ENCODE results near the gene C16orf89. TPM values are rescaled to one million over a fixed set of nuclear protein-coding genes. Genes with fewer than 3 reads are reported as not detected.

The C16orf89 gene, protein sequence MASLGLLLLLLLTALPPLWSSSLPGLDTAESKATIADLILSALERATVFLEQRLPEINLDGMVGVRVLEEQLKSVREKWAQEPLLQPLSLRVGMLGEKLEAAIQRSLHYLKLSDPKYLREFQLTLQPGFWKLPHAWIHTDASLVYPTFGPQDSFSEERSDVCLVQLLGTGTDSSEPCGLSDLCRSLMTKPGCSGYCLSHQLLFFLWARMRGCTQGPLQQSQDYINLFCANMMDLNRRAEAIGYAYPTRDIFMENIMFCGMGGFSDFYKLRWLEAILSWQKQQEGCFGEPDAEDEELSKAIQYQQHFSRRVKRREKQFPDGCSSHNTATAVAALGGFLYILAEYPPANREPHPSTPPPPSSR
- 2.8 and 4.2 TPM in 2 replicates for total RNA-seq (2014; rRNA removed; shearing (Covaris generic))
- polyA plus RNA-seq (2016; fragmentation: Nextera tagmentation; extraction: Ambion mirVana): 4.4 and 6.5 TPM in 2 replicates
- long read RNA-seq, partial matches to known transcripts: 7 of 7 reads
- long read RNA-seq, other reads (novel, unspliced or antisense): 0 of 7 reads

DNA sequence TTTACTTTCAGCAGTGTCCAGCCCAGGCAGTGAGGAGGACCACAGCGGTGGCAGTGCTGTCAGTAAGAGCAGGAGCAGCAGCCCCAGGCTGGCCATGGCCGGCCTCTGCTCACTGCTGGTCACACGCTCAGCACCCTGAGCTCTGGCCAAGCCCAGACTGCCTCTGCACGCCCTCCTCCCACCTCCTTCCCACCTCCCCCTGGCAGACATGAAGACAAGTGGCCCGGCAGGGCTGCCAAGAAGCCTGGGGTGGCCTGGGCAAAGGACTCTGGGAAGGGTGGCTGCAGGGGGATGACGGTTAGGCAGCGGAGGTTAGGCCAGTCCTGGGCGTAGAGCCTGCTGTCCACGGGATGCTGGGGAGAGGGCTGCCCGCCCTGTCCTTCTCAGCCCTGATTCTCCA, at the start of gene C16orf89:
C16orf89 (minus strand) TSS at position 144 of the 400 bp plus-strand sequence; CDS start at position 96, 48 bp downstream.
- ATAC-seq: no peak
- TF ChIP-seq, protein P1, sequence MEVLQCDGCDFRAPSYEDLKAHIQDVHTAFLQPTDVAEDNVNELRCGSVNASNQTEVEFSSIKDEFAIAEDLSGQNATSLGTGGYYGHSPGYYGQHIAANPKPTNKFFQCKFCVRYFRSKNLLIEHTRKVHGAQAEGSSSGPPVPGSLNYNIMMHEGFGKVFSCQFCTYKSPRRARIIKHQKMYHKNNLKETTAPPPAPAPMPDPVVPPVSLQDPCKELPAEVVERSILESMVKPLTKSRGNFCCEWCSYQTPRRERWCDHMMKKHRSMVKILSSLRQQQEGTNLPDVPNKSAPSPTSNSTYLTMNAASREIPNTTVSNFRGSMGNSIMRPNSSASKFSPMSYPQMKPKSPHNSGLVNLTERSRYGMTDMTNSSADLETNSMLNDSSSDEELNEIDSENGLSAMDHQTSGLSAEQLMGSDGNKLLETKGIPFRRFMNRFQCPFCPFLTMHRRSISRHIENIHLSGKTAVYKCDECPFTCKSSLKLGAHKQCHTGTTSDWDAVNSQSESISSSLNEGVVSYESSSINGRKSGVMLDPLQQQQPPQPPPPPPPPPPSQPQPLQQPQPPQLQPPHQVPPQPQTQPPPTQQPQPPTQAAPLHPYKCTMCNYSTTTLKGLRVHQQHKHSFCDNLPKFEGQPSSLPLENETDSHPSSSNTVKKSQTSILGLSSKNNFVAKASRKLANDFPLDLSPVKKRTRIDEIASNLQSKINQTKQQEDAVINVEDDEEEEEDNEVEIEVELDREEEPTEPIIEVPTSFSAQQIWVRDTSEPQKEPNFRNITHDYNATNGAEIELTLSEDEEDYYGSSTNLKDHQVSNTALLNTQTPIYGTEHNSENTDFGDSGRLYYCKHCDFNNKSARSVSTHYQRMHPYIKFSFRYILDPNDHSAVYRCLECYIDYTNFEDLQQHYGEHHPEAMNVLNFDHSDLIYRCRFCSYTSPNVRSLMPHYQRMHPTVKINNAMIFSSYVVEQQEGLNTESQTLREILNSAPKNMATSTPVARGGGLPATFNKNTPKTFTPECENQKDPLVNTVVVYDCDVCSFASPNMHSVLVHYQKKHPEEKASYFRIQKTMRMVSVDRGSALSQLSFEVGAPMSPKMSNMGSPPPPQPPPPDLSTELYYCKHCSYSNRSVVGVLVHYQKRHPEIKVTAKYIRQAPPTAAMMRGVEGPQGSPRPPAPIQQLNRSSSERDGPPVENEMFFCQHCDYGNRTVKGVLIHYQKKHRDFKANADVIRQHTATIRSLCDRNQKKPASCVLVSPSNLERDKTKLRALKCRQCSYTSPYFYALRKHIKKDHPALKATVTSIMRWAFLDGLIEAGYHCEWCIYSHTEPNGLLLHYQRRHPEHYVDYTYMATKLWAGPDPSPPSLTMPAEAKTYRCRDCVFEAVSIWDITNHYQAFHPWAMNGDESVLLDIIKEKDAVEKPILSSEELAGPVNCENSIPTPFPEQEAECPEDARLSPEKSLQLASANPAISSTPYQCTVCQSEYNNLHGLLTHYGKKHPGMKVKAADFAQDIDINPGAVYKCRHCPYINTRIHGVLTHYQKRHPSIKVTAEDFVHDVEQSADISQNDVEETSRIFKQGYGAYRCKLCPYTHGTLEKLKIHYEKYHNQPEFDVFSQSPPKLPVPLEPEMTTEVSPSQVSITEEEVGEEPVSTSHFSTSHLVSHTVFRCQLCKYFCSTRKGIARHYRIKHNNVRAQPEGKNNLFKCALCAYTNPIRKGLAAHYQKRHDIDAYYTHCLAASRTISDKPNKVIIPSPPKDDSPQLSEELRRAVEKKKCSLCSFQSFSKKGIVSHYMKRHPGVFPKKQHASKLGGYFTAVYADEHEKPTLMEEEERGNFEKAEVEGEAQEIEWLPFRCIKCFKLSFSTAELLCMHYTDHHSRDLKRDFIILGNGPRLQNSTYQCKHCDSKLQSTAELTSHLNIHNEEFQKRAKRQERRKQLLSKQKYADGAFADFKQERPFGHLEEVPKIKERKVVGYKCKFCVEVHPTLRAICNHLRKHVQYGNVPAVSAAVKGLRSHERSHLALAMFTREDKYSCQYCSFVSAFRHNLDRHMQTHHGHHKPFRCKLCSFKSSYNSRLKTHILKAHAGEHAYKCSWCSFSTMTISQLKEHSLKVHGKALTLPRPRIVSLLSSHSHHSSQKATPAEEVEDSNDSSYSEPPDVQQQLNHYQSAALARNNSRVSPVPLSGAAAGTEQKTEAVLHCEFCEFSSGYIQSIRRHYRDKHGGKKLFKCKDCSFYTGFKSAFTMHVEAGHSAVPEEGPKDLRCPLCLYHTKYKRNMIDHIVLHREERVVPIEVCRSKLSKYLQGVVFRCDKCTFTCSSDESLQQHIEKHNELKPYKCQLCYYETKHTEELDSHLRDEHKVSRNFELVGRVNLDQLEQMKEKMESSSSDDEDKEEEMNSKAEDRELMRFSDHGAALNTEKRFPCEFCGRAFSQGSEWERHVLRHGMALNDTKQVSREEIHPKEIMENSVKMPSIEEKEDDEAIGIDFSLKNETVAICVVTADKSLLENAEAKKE (CRISPR knock-in tag; IDR thresholded peaks at IDR 0.05): no peak
- TF ChIP-seq STAT1 (IDR thresholded peaks at IDR 0.05; ENCODE audit: unreplicated experiment) (no peak), CREB1 (CRISPR knock-in tag; IDR thresholded peaks at IDR 0.05; ENCODE audit: low read depth) (no peak), EZH2phosphoT487 (IDR thresholded peaks at IDR 0.05; ENCODE audit: unreplicated experiment) (no peak), ZNF331 (CRISPR knock-in tag; IDR thresholded peaks at IDR 0.05; ENCODE audit: low read depth) (no peak), ZNF114 (CRISPR knock-in tag; IDR thresholded peaks at IDR 0.05) (no peak), POLR2AphosphoS5 (IDR thresholded peaks at IDR 0.05; ENCODE audit: low read depth) (no peak), NANOG (IDR thresholded peaks at IDR 0.05; ENCODE audit: borderline replicate concordance) (no peak), JUNB (IDR thresholded peaks at IDR 0.05; ENCODE audit: unreplicated experiment) (no peak), EZH2 (IDR thresholded peaks at IDR 0.05; ENCODE audit: low read depth, unreplicated experiment) (no peak)
- TF ChIP-seq, protein P2, sequence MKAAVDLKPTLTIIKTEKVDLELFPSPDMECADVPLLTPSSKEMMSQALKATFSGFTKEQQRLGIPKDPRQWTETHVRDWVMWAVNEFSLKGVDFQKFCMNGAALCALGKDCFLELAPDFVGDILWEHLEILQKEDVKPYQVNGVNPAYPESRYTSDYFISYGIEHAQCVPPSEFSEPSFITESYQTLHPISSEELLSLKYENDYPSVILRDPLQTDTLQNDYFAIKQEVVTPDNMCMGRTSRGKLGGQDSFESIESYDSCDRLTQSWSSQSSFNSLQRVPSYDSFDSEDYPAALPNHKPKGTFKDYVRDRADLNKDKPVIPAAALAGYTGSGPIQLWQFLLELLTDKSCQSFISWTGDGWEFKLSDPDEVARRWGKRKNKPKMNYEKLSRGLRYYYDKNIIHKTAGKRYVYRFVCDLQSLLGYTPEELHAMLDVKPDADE (IDR thresholded peaks at IDR 0.05): no peak
- TF ChIP-seq, protein P3, sequence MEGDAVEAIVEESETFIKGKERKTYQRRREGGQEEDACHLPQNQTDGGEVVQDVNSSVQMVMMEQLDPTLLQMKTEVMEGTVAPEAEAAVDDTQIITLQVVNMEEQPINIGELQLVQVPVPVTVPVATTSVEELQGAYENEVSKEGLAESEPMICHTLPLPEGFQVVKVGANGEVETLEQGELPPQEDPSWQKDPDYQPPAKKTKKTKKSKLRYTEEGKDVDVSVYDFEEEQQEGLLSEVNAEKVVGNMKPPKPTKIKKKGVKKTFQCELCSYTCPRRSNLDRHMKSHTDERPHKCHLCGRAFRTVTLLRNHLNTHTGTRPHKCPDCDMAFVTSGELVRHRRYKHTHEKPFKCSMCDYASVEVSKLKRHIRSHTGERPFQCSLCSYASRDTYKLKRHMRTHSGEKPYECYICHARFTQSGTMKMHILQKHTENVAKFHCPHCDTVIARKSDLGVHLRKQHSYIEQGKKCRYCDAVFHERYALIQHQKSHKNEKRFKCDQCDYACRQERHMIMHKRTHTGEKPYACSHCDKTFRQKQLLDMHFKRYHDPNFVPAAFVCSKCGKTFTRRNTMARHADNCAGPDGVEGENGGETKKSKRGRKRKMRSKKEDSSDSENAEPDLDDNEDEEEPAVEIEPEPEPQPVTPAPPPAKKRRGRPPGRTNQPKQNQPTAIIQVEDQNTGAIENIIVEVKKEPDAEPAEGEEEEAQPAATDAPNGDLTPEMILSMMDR (conservative IDR thresholded peaks at IDR 0.05; ENCODE audit: low read depth in 2 of 2): no peak
- TF ChIP-seq, protein P4, sequence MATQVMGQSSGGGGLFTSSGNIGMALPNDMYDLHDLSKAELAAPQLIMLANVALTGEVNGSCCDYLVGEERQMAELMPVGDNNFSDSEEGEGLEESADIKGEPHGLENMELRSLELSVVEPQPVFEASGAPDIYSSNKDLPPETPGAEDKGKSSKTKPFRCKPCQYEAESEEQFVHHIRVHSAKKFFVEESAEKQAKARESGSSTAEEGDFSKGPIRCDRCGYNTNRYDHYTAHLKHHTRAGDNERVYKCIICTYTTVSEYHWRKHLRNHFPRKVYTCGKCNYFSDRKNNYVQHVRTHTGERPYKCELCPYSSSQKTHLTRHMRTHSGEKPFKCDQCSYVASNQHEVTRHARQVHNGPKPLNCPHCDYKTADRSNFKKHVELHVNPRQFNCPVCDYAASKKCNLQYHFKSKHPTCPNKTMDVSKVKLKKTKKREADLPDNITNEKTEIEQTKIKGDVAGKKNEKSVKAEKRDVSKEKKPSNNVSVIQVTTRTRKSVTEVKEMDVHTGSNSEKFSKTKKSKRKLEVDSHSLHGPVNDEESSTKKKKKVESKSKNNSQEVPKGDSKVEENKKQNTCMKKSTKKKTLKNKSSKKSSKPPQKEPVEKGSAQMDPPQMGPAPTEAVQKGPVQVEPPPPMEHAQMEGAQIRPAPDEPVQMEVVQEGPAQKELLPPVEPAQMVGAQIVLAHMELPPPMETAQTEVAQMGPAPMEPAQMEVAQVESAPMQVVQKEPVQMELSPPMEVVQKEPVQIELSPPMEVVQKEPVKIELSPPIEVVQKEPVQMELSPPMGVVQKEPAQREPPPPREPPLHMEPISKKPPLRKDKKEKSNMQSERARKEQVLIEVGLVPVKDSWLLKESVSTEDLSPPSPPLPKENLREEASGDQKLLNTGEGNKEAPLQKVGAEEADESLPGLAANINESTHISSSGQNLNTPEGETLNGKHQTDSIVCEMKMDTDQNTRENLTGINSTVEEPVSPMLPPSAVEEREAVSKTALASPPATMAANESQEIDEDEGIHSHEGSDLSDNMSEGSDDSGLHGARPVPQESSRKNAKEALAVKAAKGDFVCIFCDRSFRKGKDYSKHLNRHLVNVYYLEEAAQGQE (IDR thresholded peaks at IDR 0.05; ENCODE audit: unreplicated experiment): no peak
- no peak within 1 kb of the TSS for H3K27ac Mint-ChIP-seq

More for the DNA sequence above, at the start of gene C16orf89:
- H3K9me2 ChIP-seq (ENCODE audit: insufficient read depth): no peaks in the 10 kb centered on the region
- H3K36me3 ChIP-seq (ENCODE audit: insufficient read depth): no peaks in the 10 kb centered on the region
- no peaks in the 10 kb centered on the region for H3K79me2 ChIP-seq (replicated peaks; ENCODE audit: insufficient read depth)
- Mint-ChIP-seq H3K36me3 (ENCODE audit: low read depth) (no peaks in the 10 kb centered on the region), H3K27me3 (ENCODE audit: insufficient read depth, low read depth, poor library complexity) (peaks cover 13% of the 10 kb centered on the region), H3K4me1 (peaks cover 12% of the 10 kb centered on the region), H3K4me3 (no peak within 1 kb of the TSS), H3K9me3 (no peaks in the 10 kb centered on the region)
- no peak for DNase-seq (ENCODE audit: low spot score)
- H3K27me3 ChIP-seq (ENCODE audit: insufficient read depth): no peaks in the 10 kb centered on the region
- H3K4me3 ChIP-seq: no peak within 1 kb of the TSS
- no peak within 1 kb of the TSS for H3K27ac ChIP-seq (ENCODE audit: low read depth)
- no peak within 1 kb of the TSS for H2AFZ ChIP-seq
- no peaks in the 10 kb centered on the region; the same call in 1 of the 2 replicates for H3K4me1 ChIP-seq (ENCODE audit: insufficient read depth)
- no peaks in the 10 kb centered on the region for H4K20me1 ChIP-seq (replicated peaks; ENCODE audit: insufficient read depth)
- H3K4me2 ChIP-seq: no peak within 1 kb of the TSS
- H3F3A ChIP-seq (replicated peaks; ENCODE audit: low read depth): no peaks in the 10 kb centered on the region
